DND-41 (cell line): ENCODE results near the gene YJEFN3.

Source experiments
- ATAC-seq: fragments of 200-7000 bp; cut with Tn5 transposase; 3 replicates; pipeline ENCODE4 v1.9.1; 2021; ENCODE audit warnings: low read depth; ENCODE audit not compliant: insufficient read depth
- DNase-seq: peaks from one replicate; pipeline ENCODE4 v3.0.0-alpha.2; 2020
- H2AFZ ChIP-seq: 2 replicates; pipeline ENCODE4 v1.6.0; 2012; ENCODE audit warnings: low read depth, low read length
- H3K27ac ChIP-seq: 2 replicates; pipeline ENCODE4 v1.5.1; 2012; ENCODE audit warnings: low read length, inconsistent platforms
- H3K27me3 ChIP-seq: fragments of 200-600 bp; sonication (generic); 2 replicates; pipeline ENCODE4 v1.6.0; 2012; ENCODE audit warnings: low read length, mild to moderate bottlenecking, inconsistent platforms; ENCODE audit not compliant: insufficient read depth, poor library complexity
- H3K36me3 ChIP-seq: 2 replicates; pipeline ENCODE4 v1.5.1; 2012; ENCODE audit warnings: low read length, inconsistent platforms; ENCODE audit not compliant: insufficient read depth
- H3K4me1 ChIP-seq: 2 replicates; pipeline ENCODE4 v1.5.1; 2012; ENCODE audit warnings: mild to moderate bottlenecking, low read length; ENCODE audit not compliant: insufficient read depth
- H3K4me2 ChIP-seq: 2 replicates; pipeline ENCODE4 v1.6.0; 2012; ENCODE audit warnings: mild to moderate bottlenecking, moderate library complexity, low read length, inconsistent platforms; ENCODE audit not compliant: insufficient read depth
- H3K4me3 ChIP-seq, 2 experiments: fragments of 200-600 bp in 1 of 2; shearing (Covaris generic) in 1 of 2; 2 replicates each; pipeline ENCODE4 v1.5.1; 2012 to 2016; ENCODE audit warnings: inconsistent platforms in 2 of 2, low read length in 2 of 2, mild to moderate bottlenecking in 2 of 2, low read depth in 1 of 2, moderate library complexity in 1 of 2
- H3K79me2 ChIP-seq: 2 replicates; pipeline ENCODE4 v1.6.0; 2012; ENCODE audit warnings: low read length, inconsistent platforms; ENCODE audit not compliant: insufficient read depth
- H3K9ac ChIP-seq: 2 replicates; pipeline ENCODE4 v1.6.0; 2012; ENCODE audit warnings: low read depth, mild to moderate bottlenecking, inconsistent platforms, low read length, moderate library complexity
- H3K9me3 ChIP-seq: 2 replicates; pipeline ENCODE4 v1.5.1; 2012; ENCODE audit warnings: low read length, moderate library complexity, mild to moderate bottlenecking, inconsistent platforms; ENCODE audit not compliant: insufficient read depth, severe bottlenecking
- H4K20me1 ChIP-seq: 2 replicates; pipeline ENCODE4 v1.6.0; 2012; ENCODE audit warnings: low read length; ENCODE audit not compliant: insufficient read depth
- CTCF ChIP-seq: IDR thresholded peaks from 2 replicates; pipeline ENCODE4 v1.5.1; 2012; ENCODE audit warnings: borderline replicate concordance, low read length, moderate library complexity, mild to moderate bottlenecking; ENCODE audit not compliant: poor library complexity, severe bottlenecking; ENCODE audit errors: extremely low read depth
- EZH2 ChIP-seq: IDR thresholded peaks from 3 replicates; pipeline ENCODE4 v1.6.1; 2012; ENCODE audit warnings: borderline replicate concordance, low read depth, mild to moderate bottlenecking, moderate library complexity, low read length, inconsistent platforms; ENCODE audit not compliant: severe bottlenecking

YJEFN3 gene

DNA sequence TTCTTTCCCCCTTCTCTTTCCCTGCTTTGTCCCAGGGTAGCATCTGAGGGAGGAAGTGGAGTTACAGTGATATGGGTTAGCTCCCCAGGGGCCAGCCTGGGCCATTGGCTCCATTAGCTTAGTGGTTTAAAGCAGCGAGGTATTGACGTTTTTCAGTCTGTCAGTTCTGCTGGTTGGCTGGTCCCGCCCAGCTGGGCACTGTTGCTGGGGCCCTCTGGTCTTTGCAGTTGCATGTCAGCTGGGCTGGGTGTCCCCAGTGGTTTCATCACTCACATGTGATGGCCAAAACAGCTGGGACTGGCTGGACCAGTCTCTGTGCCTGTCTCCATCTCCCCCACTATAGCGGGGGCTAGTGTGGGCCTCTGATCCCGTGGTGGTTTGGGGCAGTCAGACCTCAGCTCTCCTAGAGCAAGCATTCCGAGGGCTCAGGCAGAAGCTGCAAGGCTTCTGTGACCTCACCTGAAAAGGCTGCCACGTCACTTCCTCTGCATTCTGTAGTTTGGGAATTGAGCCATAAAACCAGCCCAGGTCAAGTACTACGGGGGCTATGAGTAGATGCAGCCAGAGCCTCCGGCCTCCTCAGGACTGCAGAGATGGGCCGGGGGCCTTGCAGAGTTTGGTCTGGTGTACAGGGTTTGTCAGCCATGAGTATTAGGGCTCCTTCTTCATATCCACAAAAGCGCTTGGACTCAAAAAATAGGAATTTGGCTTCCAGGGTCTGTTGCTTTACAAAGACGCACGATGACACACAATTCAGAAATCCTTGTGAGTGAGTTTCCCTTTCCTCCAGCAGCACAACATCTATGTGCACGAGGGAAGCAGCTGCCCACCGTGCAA, 43.3 kb upstream of the YJEFN3 start:
- no peak overlapping the region for H3K9ac ChIP-seq
- peaks cover 67% of the 10 kb centered on the region for H3K36me3 ChIP-seq
- peaks cover 27% of the 10 kb centered on the region for H3K4me1 ChIP-seq
- H3K4me2 ChIP-seq: no peak overlapping the region
- DNase-seq (no peak), ATAC-seq (no peak)
- TF ChIP-seq CTCF (no peak), EZH2 (no peak)
- H3K27me3 ChIP-seq: no peaks in the 10 kb centered on the region
- no peak overlapping the region for H2AFZ ChIP-seq
- H3K4me3 ChIP-seq: no peak overlapping the region
- H3K27ac ChIP-seq: peak overlapping the region; percentile 21; the same call in 1 of the 2 replicates
- no peaks in the 10 kb centered on the region for H3K9me3 ChIP-seq
- peaks cover 94% of the 10 kb centered on the region for H3K79me2 ChIP-seq
- peaks cover 82% of the 10 kb centered on the region for H4K20me1 ChIP-seq

DNA sequence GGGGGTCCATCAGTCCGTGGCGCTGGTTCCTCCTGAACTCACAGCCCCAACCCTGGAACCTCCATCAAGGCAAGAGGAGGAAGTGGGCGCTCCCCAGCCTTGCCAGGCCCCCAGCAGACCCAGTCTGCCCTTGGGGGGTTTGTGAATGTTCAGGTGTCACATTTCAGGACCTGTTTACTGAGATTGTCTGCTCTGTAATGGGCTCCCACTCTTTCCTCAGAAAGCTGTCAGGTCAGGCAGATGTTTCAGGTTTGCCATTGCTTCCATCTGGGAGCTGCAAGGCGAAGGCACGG, 42.8 kb upstream of the YJEFN3 start:
- H2AFZ ChIP-seq: no peak overlapping the region
- H3K4me1 ChIP-seq: peaks cover 27% of the 10 kb centered on the region
- no peaks in the 10 kb centered on the region for H3K27me3 ChIP-seq
- H3K36me3 ChIP-seq: peaks cover 67% of the 10 kb centered on the region
- peaks cover 82% of the 10 kb centered on the region for H4K20me1 ChIP-seq
- ATAC-seq (no peak), DNase-seq (no peak)
- H3K4me2 ChIP-seq: no peak overlapping the region
- H3K4me3 ChIP-seq: no peak overlapping the region
- H3K9me3 ChIP-seq: no peaks in the 10 kb centered on the region
- peaks cover 94% of the 10 kb centered on the region for H3K79me2 ChIP-seq
- TF ChIP-seq CTCF (no peak), EZH2 (no peak)
- no peak overlapping the region for H3K9ac ChIP-seq
- 0 out of 2 replicates have a peak overlapping the region, but pooled peaks have one; percentile 21 for H3K27ac ChIP-seq

DNA sequence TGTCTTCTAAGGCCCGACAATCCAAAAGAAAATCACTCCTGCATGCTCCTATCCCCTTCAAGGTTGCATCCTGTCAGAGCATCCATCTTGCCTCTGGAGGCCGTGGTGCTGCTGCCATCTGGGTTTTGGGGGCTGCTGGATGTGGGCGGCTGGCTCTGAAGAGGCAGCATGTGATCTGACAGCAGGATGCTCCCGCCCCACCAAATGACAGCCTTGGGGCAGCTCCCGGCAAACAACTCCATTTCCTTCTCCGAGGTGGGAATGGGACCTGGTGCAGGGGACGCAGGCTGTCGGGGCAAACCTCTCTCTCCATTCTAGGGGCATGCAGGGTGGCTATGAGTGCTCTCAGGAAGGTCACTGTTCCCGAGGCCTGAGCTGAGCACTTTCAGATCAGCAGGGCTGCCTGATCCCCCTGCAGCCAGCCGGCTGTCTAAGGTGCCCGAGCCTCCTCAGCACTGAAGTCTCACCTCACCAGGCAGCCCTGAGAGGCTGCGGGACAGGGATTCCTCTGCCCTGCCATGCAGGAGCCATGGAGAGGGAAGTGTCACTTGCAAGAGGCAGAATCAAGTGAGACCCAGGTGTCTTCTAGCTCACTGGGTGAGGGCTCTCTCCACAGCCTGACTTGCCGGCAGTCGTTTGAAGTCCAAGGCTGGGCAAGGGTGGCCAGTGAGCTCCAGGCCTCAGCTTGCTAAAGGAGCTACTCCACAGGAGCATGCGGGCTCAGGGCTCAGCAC, 42.2 kb upstream of the YJEFN3 start:
- Histone ChIP-seq H3K36me3 (peaks cover 67% of the 10 kb centered on the region), H3K4me2 (no peak overlapping the region), H4K20me1 (peaks cover 82% of the 10 kb centered on the region), H3K4me1 (peaks cover 27% of the 10 kb centered on the region), H3K4me3 (no peak overlapping the region), H2AFZ (no peak overlapping the region), H3K27me3 (no peaks in the 10 kb centered on the region), H3K9me3 (no peaks in the 10 kb centered on the region), H3K27ac (no peak overlapping the region), H3K79me2 (peaks cover 94% of the 10 kb centered on the region), H3K9ac (no peak overlapping the region)
- TF ChIP-seq EZH2 (no peak), CTCF (no peak)
- no peak for DNase-seq
- ATAC-seq: no peak
